Measurements from ENCODE around the gene ANTXR1.

ANTXR1 gene

GRCh38 chr2:69103419-69103818 is 90.4 kb downstream of the ANTXR1 start:
- H3K27ac ChIP-seq (ENCODE audit: insufficient read depth in 1 of 2, low read depth in 1 of 2, low read length in 2 of 2, poor library complexity in 1 of 2, severe bottlenecking in 2 of 2) = no peak overlapping the region
- H3K27me3 ChIP-seq (replicated peaks in 2 of 5; ENCODE audit: control insufficient read depth in 4 of 5, insufficient read depth in 5 of 5, low read length in 4 of 5) = no peaks in the 10 kb centered on the region
- H3K9me3 ChIP-seq (ENCODE audit: control extremely low read depth in 1 of 5, control insufficient read depth in 4 of 5, insufficient read depth in 2 of 5, low read depth in 1 of 5, low read length in 4 of 5) = no peaks in the 10 kb centered on the region
- no peak for DNase-seq
- CTCF ChIA-PET = interaction anchor here (1.4 kb wide), 1 partner anchor 72 kb away, joined by 3 read pairs; no protein-coding TSS in a partner anchor
- WGBS (ENCODE audit: insufficient coverage) = 100% methylated on average over 3 of the region's 5 CpGs
- no peak overlapping the region for H3K4me3 ChIP-seq (ENCODE audit: control insufficient read depth in 1 of 7, extremely low read depth in 1 of 7, insufficient read depth in 4 of 7, low read depth in 2 of 7, low read length in 6 of 7)
- POLR2A ChIA-PET = no interaction called here
- H3K36me3 ChIP-seq (ENCODE audit: control insufficient read depth in 4 of 4, insufficient read depth in 4 of 4, low read length in 3 of 4) = no peaks in the 10 kb centered on the region
- H3K4me1 ChIP-seq (ENCODE audit: control extremely low read depth in 1 of 4, control insufficient read depth in 4 of 4, insufficient read depth in 4 of 4, low read length in 3 of 4) = no peaks in the 10 kb centered on the region

DNA sequence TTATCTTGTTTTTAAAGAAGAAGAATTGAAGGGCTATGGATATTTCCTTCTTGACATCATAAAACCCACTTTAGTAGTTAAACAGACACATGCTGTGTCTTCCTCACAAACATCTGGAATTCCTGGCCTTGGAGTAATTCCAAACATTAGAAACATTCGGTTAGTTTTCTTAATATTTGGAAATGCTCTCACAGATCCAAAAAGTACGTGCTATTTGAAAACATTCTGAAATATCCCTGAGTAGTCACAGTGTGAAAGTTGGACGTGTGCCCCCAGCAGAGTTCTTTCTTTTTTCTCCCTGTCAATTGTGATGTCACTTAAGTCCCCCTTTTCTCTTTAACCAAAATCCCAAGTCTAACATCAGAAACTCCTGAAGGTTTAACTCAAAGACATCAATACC is 91.3 kb downstream of the ANTXR1 start:
- no peak overlapping the region for H3K27ac ChIP-seq (ENCODE audit: insufficient read depth in 1 of 2, low read depth in 1 of 2, low read length in 2 of 2, poor library complexity in 1 of 2, severe bottlenecking in 2 of 2)
- no peak overlapping the region for H3K4me3 ChIP-seq (ENCODE audit: control insufficient read depth in 1 of 7, extremely low read depth in 1 of 7, insufficient read depth in 4 of 7, low read depth in 2 of 7, low read length in 6 of 7)
- no peak for DNase-seq
- ChIA-PET CTCF (interaction anchor here (0.7 to 1.6 kb wide), 3 partner anchors 12 to 72 kb away, joined by 3 read pairs; no protein-coding TSS in a partner anchor), POLR2A (no interaction called here)
- no peaks in the 10 kb centered on the region for H3K9me3 ChIP-seq (ENCODE audit: control extremely low read depth in 1 of 5, control insufficient read depth in 4 of 5, insufficient read depth in 2 of 5, low read depth in 1 of 5, low read length in 4 of 5)
- no peaks in the 10 kb centered on the region for H3K4me1 ChIP-seq (ENCODE audit: control extremely low read depth in 1 of 4, control insufficient read depth in 4 of 4, insufficient read depth in 4 of 4, low read length in 3 of 4)
- no peaks in the 10 kb centered on the region for H3K27me3 ChIP-seq (replicated peaks in 2 of 5; ENCODE audit: control insufficient read depth in 4 of 5, insufficient read depth in 5 of 5, low read length in 4 of 5)
- no peaks in the 10 kb centered on the region for H3K36me3 ChIP-seq (ENCODE audit: control insufficient read depth in 4 of 4, insufficient read depth in 4 of 4, low read length in 3 of 4)
- 93% methylated on average over 3 of the region's 3 CpGs for WGBS (ENCODE audit: insufficient coverage)

GRCh38 chr2:69109255-69109654 is 96.3 kb downstream of the ANTXR1 start:
- Histone ChIP-seq H3K36me3 (ENCODE audit: control insufficient read depth in 4 of 4, insufficient read depth in 4 of 4, low read length in 3 of 4) (no peaks in the 10 kb centered on the region), H3K27ac (ENCODE audit: insufficient read depth in 1 of 2, low read depth in 1 of 2, low read length in 2 of 2, poor library complexity in 1 of 2, severe bottlenecking in 2 of 2) (no peak overlapping the region), H3K4me3 (ENCODE audit: control insufficient read depth in 1 of 7, extremely low read depth in 1 of 7, insufficient read depth in 4 of 7, low read depth in 2 of 7, low read length in 6 of 7) (no peak overlapping the region), H3K4me1 (ENCODE audit: control extremely low read depth in 1 of 4, control insufficient read depth in 4 of 4, insufficient read depth in 4 of 4, low read length in 3 of 4) (no peaks in the 10 kb centered on the region), H3K27me3 (replicated peaks in 2 of 5; ENCODE audit: control insufficient read depth in 4 of 5, insufficient read depth in 5 of 5, low read length in 4 of 5) (peaks cover 0 to 1% (median 0%) of the 10 kb centered on the region in 5 experiments), H3K9me3 (ENCODE audit: control extremely low read depth in 1 of 5, control insufficient read depth in 4 of 5, insufficient read depth in 2 of 5, low read depth in 1 of 5, low read length in 4 of 5) (no peaks in the 10 kb centered on the region)
- ChIA-PET CTCF (interaction anchor here (1.1 kb wide), 1 partner anchor 25 kb away, joined by 3 read pairs; no protein-coding TSS in a partner anchor), POLR2A (no interaction called here)
- DNase-seq = no peak
- 97% methylated on average over 4 of the region's 4 CpGs for WGBS (ENCODE audit: insufficient coverage)

DNA sequence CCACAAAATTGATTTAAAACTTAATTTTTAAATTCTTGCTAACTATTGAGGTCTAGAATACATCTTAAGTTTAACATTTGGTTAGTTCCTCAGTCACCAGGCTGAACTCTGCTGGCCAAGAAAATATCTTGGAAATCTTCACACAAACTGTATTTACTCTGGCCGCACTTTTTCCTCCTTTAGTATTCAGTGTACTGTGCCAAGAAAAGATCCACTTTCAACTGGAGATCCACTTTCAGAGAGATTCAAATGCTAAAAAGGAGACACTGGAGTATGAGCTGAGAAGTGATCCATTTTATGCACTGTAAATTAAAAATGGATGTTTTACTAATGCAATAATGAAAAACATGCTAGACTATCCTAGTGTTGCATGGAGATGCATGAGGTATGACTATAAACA is 98.1 kb downstream of the ANTXR1 start:
- 100% methylated on average over 1 of the region's 1 CpG for WGBS (ENCODE audit: insufficient coverage)
- Histone ChIP-seq H3K36me3 (ENCODE audit: control insufficient read depth in 4 of 4, insufficient read depth in 4 of 4, low read length in 3 of 4) (no peaks in the 10 kb centered on the region), H3K27ac (ENCODE audit: insufficient read depth in 1 of 2, low read depth in 1 of 2, low read length in 2 of 2, poor library complexity in 1 of 2, severe bottlenecking in 2 of 2) (no peak overlapping the region), H3K4me3 (ENCODE audit: control insufficient read depth in 1 of 7, extremely low read depth in 1 of 7, insufficient read depth in 4 of 7, low read depth in 2 of 7, low read length in 6 of 7) (no peak overlapping the region), H3K27me3 (replicated peaks in 2 of 5; ENCODE audit: control insufficient read depth in 4 of 5, insufficient read depth in 5 of 5, low read length in 4 of 5) (peaks cover 0 to 1% (median 0%) of the 10 kb centered on the region in 5 experiments), H3K4me1 (ENCODE audit: control extremely low read depth in 1 of 4, control insufficient read depth in 4 of 4, insufficient read depth in 4 of 4, low read length in 3 of 4) (no peaks in the 10 kb centered on the region), H3K9me3 (ENCODE audit: control extremely low read depth in 1 of 5, control insufficient read depth in 4 of 5, insufficient read depth in 2 of 5, low read depth in 1 of 5, low read length in 4 of 5) (no peaks in the 10 kb centered on the region)
- no peak for DNase-seq
- ChIA-PET POLR2A (no interaction called here), CTCF (no interaction called here)

- Histone ChIP-seq H3K36me3 (ENCODE audit: control insufficient read depth in 4 of 4, insufficient read depth in 4 of 4, low read length in 3 of 4) (no peaks in the 10 kb centered on the region), H3K9me3 (ENCODE audit: control extremely low read depth in 1 of 5, control insufficient read depth in 4 of 5, insufficient read depth in 2 of 5, low read depth in 1 of 5, low read length in 4 of 5) (no peaks in the 10 kb centered on the region), H3K27ac (ENCODE audit: insufficient read depth in 1 of 2, low read depth in 1 of 2, low read length in 2 of 2, poor library complexity in 1 of 2, severe bottlenecking in 2 of 2) (no peak overlapping the region), H3K4me1 (ENCODE audit: control extremely low read depth in 1 of 4, control insufficient read depth in 4 of 4, insufficient read depth in 4 of 4, low read length in 3 of 4) (no peaks in the 10 kb centered on the region), H3K27me3 (replicated peaks in 2 of 5; ENCODE audit: control insufficient read depth in 4 of 5, insufficient read depth in 5 of 5, low read length in 4 of 5) (peaks cover 0 to 1% (median 0%) of the 10 kb centered on the region in 5 experiments), H3K4me3 (ENCODE audit: control insufficient read depth in 1 of 7, extremely low read depth in 1 of 7, insufficient read depth in 4 of 7, low read depth in 2 of 7, low read length in 6 of 7) (no peak overlapping the region)
- 90% methylated on average over 1 of the region's 3 CpGs for WGBS (ENCODE audit: insufficient coverage)
- DNase-seq = no peak
- POLR2A ChIA-PET = no interaction called here
- CTCF ChIA-PET = no interaction called here
Observed at GRCh38 chr2:69113627-69114026, 100.6 kb downstream of the ANTXR1 start.

DNA sequence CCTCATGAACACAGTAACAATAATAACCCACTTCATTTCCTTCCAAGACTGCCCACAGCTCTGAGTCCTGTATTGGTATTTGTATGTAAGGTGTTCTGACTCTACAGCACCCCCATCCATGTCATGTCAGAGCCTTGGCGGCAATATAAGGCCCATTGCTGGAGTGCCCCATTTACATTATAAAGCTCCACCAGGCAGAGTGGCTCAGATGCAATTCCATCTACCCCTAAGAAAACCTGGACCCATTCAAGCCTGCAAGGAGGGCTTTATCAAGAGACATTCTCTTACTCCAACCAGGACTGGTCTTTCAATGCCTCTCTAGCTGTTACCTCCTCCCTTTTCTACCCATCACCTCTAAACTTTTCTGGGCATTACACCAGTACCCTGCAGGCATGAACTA is 101.6 kb downstream of the ANTXR1 start:
- ChIA-PET POLR2A (no interaction called here), CTCF (no interaction called here)
- no peak for DNase-seq

DNA sequence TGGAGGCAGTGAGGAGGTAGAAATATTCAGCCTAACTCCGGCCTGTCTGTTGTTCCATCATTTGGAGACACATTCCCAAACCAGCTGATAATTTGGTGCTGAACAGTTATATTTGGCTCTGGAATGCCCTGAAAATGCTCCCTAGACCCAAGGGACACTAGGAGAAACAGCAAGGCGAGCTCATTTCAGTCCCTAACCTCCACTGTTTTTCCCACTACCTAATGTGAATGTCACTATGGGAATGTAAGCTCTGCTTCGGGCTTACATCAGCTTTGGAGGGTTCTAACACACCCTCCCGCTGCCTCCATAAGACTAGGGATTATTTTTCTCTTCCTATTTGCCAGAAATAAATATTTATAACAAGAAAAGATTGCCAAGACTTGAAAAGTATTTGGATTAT is 103.5 kb downstream of the ANTXR1 start:
- H3K27ac ChIP-seq (ENCODE audit: insufficient read depth in 1 of 2, low read depth in 1 of 2, low read length in 2 of 2, poor library complexity in 1 of 2, severe bottlenecking in 2 of 2) = no peak overlapping the region
- peaks cover 0 to 1% (median 0%) of the 10 kb centered on the region in 5 experiments for H3K27me3 ChIP-seq (replicated peaks in 2 of 5; ENCODE audit: control insufficient read depth in 4 of 5, insufficient read depth in 5 of 5, low read length in 4 of 5)
- ChIA-PET POLR2A (no interaction called here), CTCF (interaction anchor here (1.2 to 1.4 kb wide), 2 partner anchors 9 to 11 kb away, joined by 3 to 6 read pairs; no protein-coding TSS in a partner anchor)
- no peak overlapping the region for H3K4me3 ChIP-seq (ENCODE audit: control insufficient read depth in 1 of 7, extremely low read depth in 1 of 7, insufficient read depth in 4 of 7, low read depth in 2 of 7, low read length in 6 of 7)
- no peak for DNase-seq
- H3K36me3 ChIP-seq (ENCODE audit: control insufficient read depth in 4 of 4, insufficient read depth in 4 of 4, low read length in 3 of 4) = no peaks in the 10 kb centered on the region
- H3K9me3 ChIP-seq (ENCODE audit: control extremely low read depth in 1 of 5, control insufficient read depth in 4 of 5, insufficient read depth in 2 of 5, low read depth in 1 of 5, low read length in 4 of 5) = no peaks in the 10 kb centered on the region
- WGBS (ENCODE audit: insufficient coverage) = no CpG with 5 or more reads among the region's 4 CpGs
- peaks cover 0 to 3% (median 0%) of the 10 kb centered on the region in 4 experiments for H3K4me1 ChIP-seq (ENCODE audit: control extremely low read depth in 1 of 4, control insufficient read depth in 4 of 4, insufficient read depth in 4 of 4, low read length in 3 of 4)

More for the DNA sequence above, 101.6 kb downstream of the ANTXR1 start:
- no peaks in the 10 kb centered on the region for H3K36me3 ChIP-seq (ENCODE audit: control insufficient read depth in 4 of 4, insufficient read depth in 4 of 4, low read length in 3 of 4)
- peaks cover 0 to 3% (median 0%) of the 10 kb centered on the region in 4 experiments for H3K4me1 ChIP-seq (ENCODE audit: control extremely low read depth in 1 of 4, control insufficient read depth in 4 of 4, insufficient read depth in 4 of 4, low read length in 3 of 4)
- H3K27ac ChIP-seq (ENCODE audit: insufficient read depth in 1 of 2, low read depth in 1 of 2, low read length in 2 of 2, poor library complexity in 1 of 2, severe bottlenecking in 2 of 2) = no peak overlapping the region
- no CpG with 5 or more reads among the region's 1 CpG for WGBS (ENCODE audit: insufficient coverage)
- H3K27me3 ChIP-seq (replicated peaks in 2 of 5; ENCODE audit: control insufficient read depth in 4 of 5, insufficient read depth in 5 of 5, low read length in 4 of 5) = peaks cover 0 to 1% (median 0%) of the 10 kb centered on the region in 5 experiments
- no peaks in the 10 kb centered on the region for H3K9me3 ChIP-seq (ENCODE audit: control extremely low read depth in 1 of 5, control insufficient read depth in 4 of 5, insufficient read depth in 2 of 5, low read depth in 1 of 5, low read length in 4 of 5)
- no peak overlapping the region for H3K4me3 ChIP-seq (ENCODE audit: control insufficient read depth in 1 of 7, extremely low read depth in 1 of 7, insufficient read depth in 4 of 7, low read depth in 2 of 7, low read length in 6 of 7)

All from common myeloid progenitor, CD34-positive (primary cell).